NCI-H1694 treated with DMSO at 0.1 percent for 48 hours (cell line): ENCODE results near the gene MLXIPL.
"Not testable (repeated sequence)": the region's sequence is repeated elsewhere in the genome, so short reads cannot be mapped to it uniquely, and the experiment has no call there.

Source experiments
- DNase-seq: peaks from one replicate; lab custom pipeline; 2025; lab: John Stamatoyannopoulos, UW

The MLXIPL gene

GRCh38 chr7:73613954-73614735 is 10.2 kb downstream of the MLXIPL start:
- DNase-seq: no peak

- no peak for DNase-seq
These were observed 11.6 kb downstream of the MLXIPL start for GRCh38 chr7:73612598-73613269.

- DNase-seq: no peak
These were observed 13.2 kb downstream of the MLXIPL start for GRCh38 chr7:73611017-73611555.

- no peak for DNase-seq
These were observed 14.2 kb downstream of the MLXIPL start for GRCh38 chr7:73610105-73610504.

GRCh38 chr7:73607692-73607983 is 16.7 kb downstream of the MLXIPL start:
- DNase-seq: not testable (repeated sequence)

GRCh38 chr7:73606801-73607691 is 17.3 kb downstream of the MLXIPL start:
- peak; percentile 57 for DNase-seq

- no peak for DNase-seq
These were observed 18.6 kb downstream of the MLXIPL start for GRCh38 chr7:73605601-73606220.

- DNase-seq: no peak
These were observed 21.3 kb downstream of the MLXIPL start for GRCh38 chr7:73602721-73603651.

- no peak for DNase-seq
These were observed 24.4 kb downstream of the MLXIPL start for GRCh38 chr7:73599916-73600315.

GRCh38 chr7:73599151-73599882 is 25.0 kb downstream of the MLXIPL start:
- no peak for DNase-seq

- no peak for DNase-seq
These were observed 26.1 kb downstream of the MLXIPL start for GRCh38 chr7:73597978-73598782.

- no peak for DNase-seq
These were observed 27.9 kb downstream of the MLXIPL start for GRCh38 chr7:73596191-73597065.

- DNase-seq: no peak
These were observed 29.0 kb downstream of the MLXIPL start for GRCh38 chr7:73595358-73595757.

- DNase-seq: no peak
These were observed 30.9 kb downstream of the MLXIPL start for GRCh38 chr7:73593207-73594045.

- DNase-seq: no peak
These were observed 37.4 kb downstream of the MLXIPL start for GRCh38 chr7:73586911-73587310.

- no peak for DNase-seq
These were observed 39.1 kb downstream of the MLXIPL start for GRCh38 chr7:73585196-73585595.

- no peak for DNase-seq
These were observed 41.6 kb downstream of the MLXIPL start for GRCh38 chr7:73582664-73583202.
